GM12801 (cell line): ENCODE data around the gene KLHL42.

Experiments
- TF ChIP-seq, protein P1 (sequence below): IDR thresholded peaks from one replicate; pipeline ENCODE4 v1.5.1; 2011; ENCODE audit warnings: control low read depth; ENCODE audit not compliant: insufficient read length; ENCODE audit errors: extremely low read depth

KLHL42 gene

DNA sequence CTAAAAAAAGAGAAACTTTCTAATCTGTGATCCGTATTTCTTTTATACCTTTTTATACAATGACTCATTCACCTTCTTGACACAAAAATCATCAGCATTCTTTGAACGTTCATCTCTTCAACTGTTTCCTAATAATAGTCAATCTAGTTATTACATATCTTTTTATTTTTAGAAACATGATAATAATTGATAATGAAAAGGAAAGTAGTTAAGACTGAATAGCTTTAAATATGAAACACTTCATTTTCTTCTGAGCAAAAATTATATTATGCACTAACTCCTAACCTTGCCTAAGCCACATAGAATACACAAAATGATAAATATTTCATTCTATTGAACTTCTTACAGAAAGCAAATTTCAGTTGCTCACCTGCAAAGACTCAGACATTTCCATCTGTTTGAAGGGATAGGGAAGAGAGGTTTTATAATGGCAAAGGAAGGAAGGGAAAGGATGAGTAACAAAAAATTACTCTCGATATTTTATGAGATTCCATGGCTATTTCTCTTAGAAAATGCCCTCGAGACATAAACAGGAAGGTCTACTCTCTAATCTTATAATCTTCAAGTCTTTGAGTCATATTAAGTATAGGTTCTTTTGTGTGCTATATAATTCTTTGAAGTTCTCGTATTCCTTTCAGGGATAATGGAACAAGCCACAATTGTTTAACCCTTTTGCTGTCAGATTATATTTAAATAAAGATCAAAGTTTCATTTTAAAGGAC, 7.5 kb upstream of the KLHL42 start:
- TF ChIP-seq, protein P1, sequence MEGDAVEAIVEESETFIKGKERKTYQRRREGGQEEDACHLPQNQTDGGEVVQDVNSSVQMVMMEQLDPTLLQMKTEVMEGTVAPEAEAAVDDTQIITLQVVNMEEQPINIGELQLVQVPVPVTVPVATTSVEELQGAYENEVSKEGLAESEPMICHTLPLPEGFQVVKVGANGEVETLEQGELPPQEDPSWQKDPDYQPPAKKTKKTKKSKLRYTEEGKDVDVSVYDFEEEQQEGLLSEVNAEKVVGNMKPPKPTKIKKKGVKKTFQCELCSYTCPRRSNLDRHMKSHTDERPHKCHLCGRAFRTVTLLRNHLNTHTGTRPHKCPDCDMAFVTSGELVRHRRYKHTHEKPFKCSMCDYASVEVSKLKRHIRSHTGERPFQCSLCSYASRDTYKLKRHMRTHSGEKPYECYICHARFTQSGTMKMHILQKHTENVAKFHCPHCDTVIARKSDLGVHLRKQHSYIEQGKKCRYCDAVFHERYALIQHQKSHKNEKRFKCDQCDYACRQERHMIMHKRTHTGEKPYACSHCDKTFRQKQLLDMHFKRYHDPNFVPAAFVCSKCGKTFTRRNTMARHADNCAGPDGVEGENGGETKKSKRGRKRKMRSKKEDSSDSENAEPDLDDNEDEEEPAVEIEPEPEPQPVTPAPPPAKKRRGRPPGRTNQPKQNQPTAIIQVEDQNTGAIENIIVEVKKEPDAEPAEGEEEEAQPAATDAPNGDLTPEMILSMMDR, result no peak

DNA sequence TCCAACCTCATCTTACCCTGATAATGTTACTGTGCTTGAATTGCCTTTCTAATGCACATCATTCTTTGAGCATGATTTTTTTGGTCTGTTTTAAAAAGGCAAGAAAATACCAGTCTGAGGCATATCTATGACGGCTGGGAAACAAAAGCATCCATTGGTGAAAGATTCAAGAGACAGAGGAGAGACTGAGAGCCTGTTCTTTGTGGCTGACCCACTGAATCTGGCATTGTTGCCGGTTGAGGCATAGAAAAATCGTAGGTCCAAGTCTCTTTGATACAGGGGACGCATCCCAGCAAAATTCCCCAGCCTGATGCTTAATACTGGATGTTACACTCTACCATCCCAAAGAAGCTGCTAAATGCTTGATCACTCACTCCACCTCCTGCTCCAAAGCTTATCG, 2.9 kb upstream of the KLHL42 start:
- TF ChIP-seq, protein P1, result no peak

DNA sequence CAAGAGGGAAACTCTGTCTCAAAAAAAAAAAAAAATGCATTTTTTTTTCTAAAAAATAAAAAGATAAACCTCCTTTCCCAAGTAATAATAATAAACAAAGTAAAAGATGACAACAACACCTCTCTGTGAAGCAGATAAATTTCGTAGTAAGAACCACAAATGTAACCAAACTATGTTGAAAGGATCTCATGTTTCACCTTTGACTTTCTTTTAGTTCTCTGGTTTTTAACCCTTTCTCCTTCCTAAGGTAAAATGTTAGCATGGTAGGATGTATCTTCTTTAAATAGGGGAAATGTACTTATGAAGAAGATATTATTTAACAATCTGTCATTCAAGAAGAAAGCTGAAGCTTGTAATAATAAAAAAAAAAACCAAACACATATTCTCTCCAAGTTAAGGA, 1.8 kb upstream of the KLHL42 start:
- TF ChIP-seq, protein P1, result no peak

DNA sequence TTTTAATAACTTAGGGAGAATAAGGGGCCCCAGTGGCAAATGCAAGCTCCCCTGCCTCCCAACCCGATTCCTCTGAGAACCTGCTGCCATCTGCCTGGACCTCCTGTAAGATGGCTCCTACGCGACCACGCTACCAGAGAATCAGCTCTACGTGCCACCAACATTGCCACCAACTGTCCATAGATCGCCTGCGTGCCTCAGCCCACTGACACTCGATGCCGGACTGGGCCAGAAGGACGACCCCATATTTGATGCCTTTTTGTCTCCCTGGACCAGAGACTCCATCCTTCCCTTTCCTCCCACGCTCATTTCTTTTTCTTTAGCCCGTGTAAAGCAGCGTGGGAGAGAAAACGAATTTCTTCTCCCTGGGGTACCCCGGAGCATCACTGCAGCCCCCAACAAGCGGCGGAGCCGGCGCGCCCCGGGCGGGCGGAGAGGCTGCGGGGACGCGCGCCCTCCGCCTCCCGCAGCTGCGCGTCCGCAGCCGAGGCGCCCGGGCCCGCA, 565 bp upstream of the KLHL42 start:
- TF ChIP-seq, protein P1, result no peak

DNA sequence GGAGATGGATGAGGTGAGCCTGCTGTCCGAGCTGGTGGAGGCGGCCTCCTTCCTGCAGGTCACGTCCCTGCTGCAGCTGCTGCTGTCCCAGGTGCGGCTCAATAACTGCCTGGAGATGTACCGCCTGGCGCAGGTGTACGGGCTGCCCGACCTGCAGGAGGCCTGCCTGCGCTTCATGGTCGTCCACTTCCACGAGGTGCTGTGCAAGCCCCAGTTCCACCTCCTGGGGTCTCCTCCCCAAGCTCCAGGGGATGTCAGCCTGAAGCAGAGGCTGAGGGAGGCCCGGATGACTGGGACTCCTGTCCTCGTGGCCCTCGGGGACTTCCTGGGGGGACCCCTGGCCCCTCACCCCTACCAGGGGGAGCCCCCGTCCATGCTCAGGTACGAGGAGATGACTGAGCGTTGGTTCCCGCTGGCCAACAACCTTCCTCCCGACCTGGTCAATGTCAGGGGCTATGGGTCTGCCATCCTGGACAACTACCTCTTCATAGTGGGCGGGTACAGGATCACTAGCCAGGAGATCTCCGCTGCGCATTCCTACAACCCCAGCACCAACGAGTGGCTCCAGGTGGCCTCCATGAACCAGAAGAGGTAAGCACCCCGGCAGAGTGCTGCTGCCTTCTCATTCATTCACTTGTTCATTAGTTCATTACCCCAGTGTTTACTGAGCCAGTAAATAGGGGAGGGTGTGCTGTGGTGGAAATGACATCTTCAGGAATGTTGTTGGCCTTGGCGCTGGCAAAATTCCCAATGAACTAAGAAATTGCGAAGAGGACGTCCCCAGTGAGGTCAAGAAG, 777 bp downstream of the KLHL42 start:
- TF ChIP-seq, protein P1, result no peak

DNA sequence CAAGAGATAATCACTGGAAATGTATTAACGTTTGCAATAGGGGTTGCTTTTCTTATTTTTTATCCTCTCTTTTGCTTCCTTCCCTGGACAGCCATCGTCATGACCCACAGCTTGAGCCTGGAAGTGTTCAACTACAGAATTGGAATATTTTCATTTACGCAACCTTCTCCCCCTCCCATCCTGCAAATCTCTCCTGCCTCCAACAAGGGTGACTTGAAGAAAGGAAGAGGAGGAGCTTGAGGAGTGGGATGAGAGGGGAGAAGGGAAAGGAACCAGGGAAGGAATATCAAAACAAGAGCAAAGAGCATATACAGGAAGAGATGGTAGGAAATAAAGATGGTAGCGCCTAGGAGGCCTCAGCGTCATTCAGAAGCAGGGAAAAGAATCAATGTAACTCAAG, 1.6 kb downstream of the KLHL42 start:
- TF ChIP-seq, protein P1, result no peak

DNA sequence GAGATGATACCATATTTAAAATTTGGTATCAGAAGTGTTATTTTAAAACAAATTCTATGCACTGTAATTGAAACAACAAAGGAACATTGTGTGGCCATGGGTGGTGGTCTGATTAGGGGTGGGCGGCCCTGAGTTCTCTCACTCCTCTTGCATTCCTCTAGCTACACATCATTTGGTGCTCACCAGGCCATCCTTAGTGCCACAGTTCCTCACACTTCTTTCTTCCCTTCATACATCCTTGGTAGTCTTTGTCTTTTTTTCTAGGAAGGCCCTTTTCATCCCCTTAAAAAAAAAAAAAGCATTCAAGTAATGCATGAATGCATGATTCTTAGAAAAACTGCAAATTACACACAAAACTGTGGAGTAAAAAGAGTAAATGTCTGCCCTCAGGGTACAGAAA, 2.4 kb downstream of the KLHL42 start:
- TF ChIP-seq, protein P1, result no peak
